Left ventricle myocardium inferior (tissue), 1 donor: ENCODE results near the gene BPGM. TPM values are rescaled to one million over a fixed set of nuclear protein-coding genes. Genes with fewer than 3 reads are reported as not detected.

ENCODE experiments used
- DNase-seq: peaks from one replicate; pipeline ENCODE4 v3.0.0-alpha.2; 2020
- H3K27ac ChIP-seq: fragments of 200-600 bp; replicated peaks from 2 replicates; pipeline ENCODE4 v1.8.0; 2021
- H3K27me3 ChIP-seq: fragments of 200-600 bp; 2 replicates; pipeline ENCODE4 v1.8.0; 2021; ENCODE audit warnings: low read depth
- H3K36me3 ChIP-seq: fragments of 200-600 bp; 2 replicates; pipeline ENCODE4 v1.8.0; 2021
- H3K4me1 ChIP-seq: fragments of 200-600 bp; 2 replicates; pipeline ENCODE4 v1.8.0; 2021
- H3K4me3 ChIP-seq: fragments of 200-600 bp; 2 replicates; pipeline ENCODE4 v1.8.0; 2021; ENCODE audit warnings: mild to moderate bottlenecking, moderate library complexity
- H3K9me3 ChIP-seq: fragments of 200-600 bp; replicated peaks from 2 replicates; pipeline ENCODE4 v1.8.0; 2021
- CTCF ChIP-seq: fragments of 200-600 bp; IDR thresholded peaks from 2 replicates; pipeline ENCODE4 v1.8.0; 2021; ENCODE audit warnings: antibody characterized with exemption, mild to moderate bottlenecking, borderline replicate concordance
- intact Hi-C: fragments of 100-400 bp; cut with micrococcal nuclease; formaldehyde crosslinking; loops from one replicate; pipeline ENCODE4 v1.11.0; 2022
- total RNA-seq: library from RNA; stranded (reverse); fragmentation: NEBNext Ultra II Directional; extraction: Animal tissue kit (Norgen Biotek cat#: 25700); gene quantifications from one replicate; pipeline ENCODE4 v1.2.1, GENCODE V29; 2021
- donor health status: DM: no; HTN: yes; CAD: no; lungs with severe emphysema.

BPGM gene
- total RNA-seq, 1 donor from 2014 or later = 13.9 TPM

- H3K27ac ChIP-seq = no peak overlapping the region
- DNase-seq = no peak
- H3K36me3 ChIP-seq = no peaks in the 10 kb centered on the region
- no peak for TF ChIP-seq CTCF
- intact Hi-C loops = no loop called here
- H3K4me3 ChIP-seq = no peak overlapping the region
- peaks cover 3% of the 10 kb centered on the region for H3K4me1 ChIP-seq
- no peaks in the 10 kb centered on the region for H3K9me3 ChIP-seq
- H3K27me3 ChIP-seq = no peaks in the 10 kb centered on the region
Measured at GRCh38 chr7:134611611-134612151, 35.0 kb upstream of the BPGM start.

GRCh38 chr7:134612197-134612596 is 34.5 kb upstream of the BPGM start:
- Histone ChIP-seq H3K9me3 (no peaks in the 10 kb centered on the region), H3K36me3 (no peaks in the 10 kb centered on the region), H3K4me1 (no peaks in the 10 kb centered on the region), H3K4me3 (no peak overlapping the region), H3K27ac (no peak overlapping the region), H3K27me3 (no peaks in the 10 kb centered on the region)
- TF ChIP-seq CTCF = no peak
- no peak for DNase-seq
- intact Hi-C loops = no loop called here

DNA sequence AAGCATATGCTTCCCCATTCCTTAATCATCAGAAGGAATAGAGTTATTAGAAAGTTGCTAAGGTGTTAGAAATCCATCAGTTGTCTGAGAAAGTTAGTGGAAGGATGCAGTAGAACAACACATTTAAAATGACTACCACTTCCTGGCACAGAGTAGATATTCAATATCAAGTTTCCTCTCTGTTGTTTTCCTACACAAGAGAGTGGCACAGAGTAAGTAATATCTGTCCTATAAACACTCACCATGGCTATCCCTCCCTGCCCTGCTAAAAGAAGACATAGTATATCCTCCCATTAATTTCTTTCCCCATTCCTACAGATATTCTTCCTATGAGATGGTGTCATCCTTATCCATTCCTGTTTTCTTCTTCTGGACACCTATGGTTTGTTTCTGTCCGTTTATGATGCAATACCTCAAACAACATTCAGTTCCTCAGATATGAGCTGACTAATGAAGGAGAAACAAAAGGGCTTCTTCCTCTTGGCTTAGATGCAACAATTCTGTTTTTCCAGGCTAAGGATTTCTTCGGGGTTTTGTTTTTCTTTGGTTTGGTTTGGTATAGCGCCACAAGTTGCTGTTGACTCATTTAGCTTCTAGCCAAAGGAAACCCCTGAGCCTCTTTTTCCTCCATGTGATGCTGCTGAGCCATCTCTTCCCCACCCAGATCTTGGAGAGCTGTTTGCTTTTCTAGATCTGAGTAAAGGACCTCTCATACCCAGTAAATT is 32.9 kb upstream of the BPGM start:
- peak overlapping the region; percentile 18 for H3K27ac ChIP-seq
- H3K9me3 ChIP-seq = no peaks in the 10 kb centered on the region
- H3K36me3 ChIP-seq = no peaks in the 10 kb centered on the region
- no peak for DNase-seq
- TF ChIP-seq CTCF = no peak
- no peaks in the 10 kb centered on the region for H3K27me3 ChIP-seq
- H3K4me1 ChIP-seq = no peaks in the 10 kb centered on the region
- H3K4me3 ChIP-seq = no peak overlapping the region
- intact Hi-C loops = no loop called here

DNA sequence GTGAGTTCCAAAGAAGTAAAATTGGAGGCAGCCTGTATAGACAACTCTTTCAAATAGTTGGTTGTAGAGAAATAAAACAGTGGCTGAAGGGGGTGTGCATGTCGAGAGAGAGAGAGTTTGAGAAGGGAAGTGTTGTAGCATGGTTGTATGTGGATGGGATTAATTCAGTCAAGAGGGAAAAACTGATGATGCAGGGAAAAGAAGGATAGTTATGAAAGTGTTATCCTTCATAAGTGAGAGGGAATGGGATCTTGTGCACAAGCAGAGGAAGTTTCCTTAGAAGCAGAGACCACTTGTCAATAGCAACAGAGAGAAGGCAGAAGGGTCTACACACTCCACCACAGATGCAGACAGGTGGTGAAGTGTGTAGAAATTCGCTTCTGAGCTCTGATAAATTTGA is 30.0 kb upstream of the BPGM start:
- intact Hi-C loops = no loop called here
- TF ChIP-seq CTCF = no peak
- H3K9me3 ChIP-seq = no peaks in the 10 kb centered on the region

GRCh38 chr7:134618756-134619530 is 27.7 kb upstream of the BPGM start:
- DNase-seq = no peak
- TF ChIP-seq CTCF = no peak
- Histone ChIP-seq H3K27me3 (peaks cover 17% of the 10 kb centered on the region), H3K27ac (no peak overlapping the region), H3K9me3 (no peaks in the 10 kb centered on the region), H3K4me1 (peaks cover 6% of the 10 kb centered on the region), H3K4me3 (no peak overlapping the region), H3K36me3 (no peaks in the 10 kb centered on the region)
- intact Hi-C loops = no loop called here

More for the DNA sequence above, 30.0 kb upstream of the BPGM start:
- no peak overlapping the region for H3K4me3 ChIP-seq
- H3K27me3 ChIP-seq = no peaks in the 10 kb centered on the region
- H3K27ac ChIP-seq = no peak overlapping the region
- H3K36me3 ChIP-seq = no peaks in the 10 kb centered on the region
- DNase-seq = no peak
- H3K4me1 ChIP-seq = peaks cover 6% of the 10 kb centered on the region
